Trophoblast cell (in vitro differentiated cells and primary cell): Measurements from ENCODE around the gene POU6F2.

Source experiments
- DNase-seq, 2 donors: peaks; one replicate each; pipeline ENCODE4 v3.0.0-alpha.2; 2016
- H2AFZ ChIP-seq: 2 replicates; pipeline ENCODE4 v1.6.1; 2013; ENCODE audit warnings: low read length, moderate library complexity, mild to moderate bottlenecking; ENCODE audit not compliant: insufficient read depth, poor library complexity
- H2AK5ac ChIP-seq: 2 replicates; pipeline ENCODE4 v1.6.1; 2013; ENCODE audit warnings: mild to moderate bottlenecking, low read length
- H2BK120ac ChIP-seq: 2 replicates; pipeline ENCODE4 v1.6.1; 2013; ENCODE audit warnings: low read length, mild to moderate bottlenecking, moderate library complexity; ENCODE audit not compliant: insufficient read depth, poor library complexity
- H2BK12ac ChIP-seq: 2 replicates; pipeline ENCODE4 v1.6.1; 2013; ENCODE audit warnings: mild to moderate bottlenecking, low read length, moderate library complexity
- H2BK5ac ChIP-seq: 2 replicates; pipeline ENCODE4 v1.6.1; 2013; ENCODE audit warnings: low read length, low read depth, moderate library complexity, mild to moderate bottlenecking; ENCODE audit not compliant: poor library complexity
- H3K14ac ChIP-seq: 2 replicates; pipeline ENCODE4 v1.6.1; 2013; ENCODE audit warnings: mild to moderate bottlenecking, low read length
- H3K18ac ChIP-seq: 2 replicates; pipeline ENCODE4 v1.6.1; 2013; ENCODE audit warnings: mild to moderate bottlenecking, low read length
- H3K23ac ChIP-seq: 2 replicates; pipeline ENCODE4 v1.6.1; 2013; ENCODE audit warnings: low read length
- H3K27ac ChIP-seq: 2 replicates; pipeline ENCODE4 v1.5.1; 2013; ENCODE audit warnings: low read depth, mild to moderate bottlenecking, inconsistent platforms, low read length, moderate library complexity
- H3K27me3 ChIP-seq: 2 replicates; pipeline ENCODE4 v1.6.1; 2013; ENCODE audit warnings: inconsistent platforms, mild to moderate bottlenecking, low read length, moderate library complexity; ENCODE audit not compliant: insufficient read depth
- H3K36me3 ChIP-seq, 2 experiments: 1 replicate in 1 of 2; 2 replicates in 1 of 2; pipeline ENCODE4 v1.6.1; 2013; ENCODE audit warnings: low read length in 2 of 2, mild to moderate bottlenecking in 2 of 2, moderate library complexity in 1 of 2; ENCODE audit not compliant: insufficient read depth in 2 of 2, control insufficient read depth in 1 of 2
- H3K4ac ChIP-seq: 2 replicates; pipeline ENCODE4 v1.6.1; 2013; ENCODE audit warnings: low read depth, mild to moderate bottlenecking, low read length, moderate library complexity
- H3K4me1 ChIP-seq, 2 experiments: 1 replicate in 1 of 2; 2 replicates in 1 of 2; pipeline ENCODE4 v1.6.1; 2013; ENCODE audit warnings: low read length in 2 of 2, mild to moderate bottlenecking in 2 of 2, moderate library complexity in 1 of 2; ENCODE audit not compliant: insufficient read depth in 2 of 2, control insufficient read depth in 1 of 2
- H3K4me2 ChIP-seq: 2 replicates; pipeline ENCODE4 v1.6.1; 2013; ENCODE audit warnings: inconsistent platforms, mild to moderate bottlenecking, low read length, moderate library complexity
- H3K4me3 ChIP-seq: 2 replicates; pipeline ENCODE4 v1.5.1; 2013; ENCODE audit warnings: mild to moderate bottlenecking, low read depth, low read length, inconsistent platforms
- H3K79me1 ChIP-seq: one replicate; pipeline ENCODE4 v1.6.1; 2013; ENCODE audit warnings: low read length
- H3K79me2 ChIP-seq: 2 replicates; pipeline ENCODE4 v1.6.1; 2013; ENCODE audit warnings: low read length, mild to moderate bottlenecking; ENCODE audit not compliant: control insufficient read depth, insufficient read depth, poor library complexity
- H3K9ac ChIP-seq: 2 replicates; pipeline ENCODE4 v1.6.1; 2013; ENCODE audit warnings: mild to moderate bottlenecking, low read length
- H3K9me3 ChIP-seq: 2 replicates; pipeline ENCODE4 v1.6.1; 2013; ENCODE audit warnings: low read depth, mild to moderate bottlenecking, control low read depth, inconsistent platforms, low read length; ENCODE audit not compliant: insufficient read depth
- H4K12ac ChIP-seq: 2 replicates; pipeline ENCODE4 v1.6.1; 2013; ENCODE audit warnings: low read depth, mild to moderate bottlenecking, low read length, moderate library complexity
- H4K8ac ChIP-seq: 2 replicates; pipeline ENCODE4 v1.6.1; 2013; ENCODE audit warnings: low read depth, mild to moderate bottlenecking, low read length, moderate library complexity
- H4K91ac ChIP-seq: one replicate; pipeline ENCODE4 v1.6.1; 2013; ENCODE audit warnings: low read depth, mild to moderate bottlenecking, low read length, moderate library complexity
- WGBS: extraction: QIAGEN DNeasy Blood & Tissue Kit; methylation state at CpG from one replicate; pipeline ENCODE4 v1.1.7; 2013; ENCODE audit warnings: missing lambda C conversion rate; ENCODE audit not compliant: insufficient read length, insufficient coverage; ENCODE audit errors: extremely low coverage; 5-methylcytosine and 5-hydroxymethylcytosine counted together

The POU6F2 gene

DNA sequence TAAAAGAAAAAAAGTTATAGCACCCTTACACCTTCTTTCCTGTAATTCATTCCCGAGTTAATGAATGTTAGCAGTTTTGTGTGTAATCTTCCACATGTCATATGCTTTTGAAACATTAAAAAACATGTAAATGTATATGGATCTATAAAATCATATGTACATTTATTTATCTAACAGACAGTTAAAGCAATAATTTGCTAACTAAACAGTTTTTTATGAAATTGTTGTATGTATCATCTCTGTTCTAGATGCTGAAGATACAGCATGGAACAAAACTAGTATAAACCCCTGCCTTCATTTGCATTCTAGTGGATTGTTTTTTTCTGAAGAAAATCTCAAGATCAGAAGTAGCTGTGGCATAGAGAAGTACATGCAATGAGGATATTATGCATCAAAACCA is 165.0 kb downstream of the POU6F2 start:
- Histone ChIP-seq H4K12ac (no peak overlapping the region), H4K91ac (no peak overlapping the region), H3K36me3 (no peaks in the 10 kb centered on the region), H3K27ac (no peak overlapping the region), H3K79me1 (no peaks in the 10 kb centered on the region), H3K9me3 (no peaks in the 10 kb centered on the region), H3K14ac (no peak overlapping the region), H3K9ac (no peak overlapping the region), H3K18ac (no peak overlapping the region), H3K4me2 (no peak overlapping the region), H3K4ac (no peak overlapping the region), H2BK12ac (no peak overlapping the region), H2BK5ac (no peak overlapping the region), H2AK5ac (no peak overlapping the region), H3K27me3 (no peaks in the 10 kb centered on the region), H3K4me1 (no peaks in the 10 kb centered on the region), H3K23ac (no peak overlapping the region), H4K8ac (no peak overlapping the region), H3K79me2 (no peaks in the 10 kb centered on the region), H3K4me3 (no peak overlapping the region), H2AFZ (no peak overlapping the region), H2BK120ac (no peak overlapping the region)
- no peak for DNase-seq
- no CpG with 5 or more reads among the region's 1 CpG for WGBS

GRCh38 chr7:39144420-39144819 is 166.7 kb downstream of the POU6F2 start:
- Histone ChIP-seq H3K36me3 (no peaks in the 10 kb centered on the region), H3K4me2 (no peak overlapping the region), H3K23ac (no peak overlapping the region), H3K4ac (no peak overlapping the region), H3K4me1 (no peaks in the 10 kb centered on the region), H4K12ac (no peak overlapping the region), H3K9me3 (no peaks in the 10 kb centered on the region), H3K79me1 (no peaks in the 10 kb centered on the region), H2AK5ac (no peak overlapping the region), H2BK12ac (no peak overlapping the region), H3K18ac (no peak overlapping the region), H2BK5ac (no peak overlapping the region), H3K79me2 (no peaks in the 10 kb centered on the region), H4K8ac (no peak overlapping the region), H3K27ac (no peak overlapping the region), H3K14ac (no peak overlapping the region), H3K4me3 (no peak overlapping the region), H2BK120ac (no peak overlapping the region), H3K9ac (no peak overlapping the region), H4K91ac (no peak overlapping the region), H3K27me3 (no peaks in the 10 kb centered on the region), H2AFZ (no peak overlapping the region)
- no CpG with 5 or more reads among the region's 1 CpG for WGBS
- DNase-seq, result no peak

DNA sequence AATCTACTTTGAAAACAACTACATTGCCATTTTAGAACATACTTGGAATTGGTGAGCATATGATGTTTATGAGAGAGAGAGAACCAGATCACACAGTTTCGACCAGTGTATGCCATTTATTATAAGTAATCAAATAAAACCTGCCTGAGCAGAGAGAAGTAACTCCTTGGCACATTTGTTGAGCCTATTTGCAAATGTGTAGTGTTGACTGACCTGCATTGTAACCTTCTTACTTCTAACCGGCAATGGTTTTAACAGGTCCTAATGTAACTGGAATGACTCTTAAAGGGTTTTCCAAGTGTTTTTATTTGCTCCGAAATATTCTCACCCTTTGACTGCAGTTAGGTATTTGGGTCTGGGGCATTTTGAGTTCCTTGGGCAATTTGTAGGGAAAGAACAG is 167.6 kb downstream of the POU6F2 start:
- H3K9me3 ChIP-seq, result no peaks in the 10 kb centered on the region
- no peak overlapping the region for H4K8ac ChIP-seq
- H3K36me3 ChIP-seq, result no peaks in the 10 kb centered on the region
- H2BK5ac ChIP-seq, result no peak overlapping the region
- no peak overlapping the region for H3K4ac ChIP-seq
- H3K14ac ChIP-seq, result no peak overlapping the region
- H3K9ac ChIP-seq, result no peak overlapping the region
- no CpG with 5 or more reads among the region's 3 CpGs for WGBS
- H3K79me1 ChIP-seq, result no peaks in the 10 kb centered on the region
- H3K4me3 ChIP-seq, result no peak overlapping the region
- H3K79me2 ChIP-seq, result no peaks in the 10 kb centered on the region
- H3K4me2 ChIP-seq, result no peak overlapping the region
- no peak overlapping the region for H2AK5ac ChIP-seq
- no peak overlapping the region for H3K27ac ChIP-seq
- H2BK12ac ChIP-seq, result no peak overlapping the region
- no peak overlapping the region for H2AFZ ChIP-seq
- DNase-seq, result no peak
- no peak overlapping the region for H3K23ac ChIP-seq
- H3K4me1 ChIP-seq, result no peaks in the 10 kb centered on the region
- no peak overlapping the region for H4K91ac ChIP-seq
- H3K18ac ChIP-seq, result no peak overlapping the region
- H4K12ac ChIP-seq, result no peak overlapping the region
- H2BK120ac ChIP-seq, result no peak overlapping the region
- no peaks in the 10 kb centered on the region for H3K27me3 ChIP-seq

DNA sequence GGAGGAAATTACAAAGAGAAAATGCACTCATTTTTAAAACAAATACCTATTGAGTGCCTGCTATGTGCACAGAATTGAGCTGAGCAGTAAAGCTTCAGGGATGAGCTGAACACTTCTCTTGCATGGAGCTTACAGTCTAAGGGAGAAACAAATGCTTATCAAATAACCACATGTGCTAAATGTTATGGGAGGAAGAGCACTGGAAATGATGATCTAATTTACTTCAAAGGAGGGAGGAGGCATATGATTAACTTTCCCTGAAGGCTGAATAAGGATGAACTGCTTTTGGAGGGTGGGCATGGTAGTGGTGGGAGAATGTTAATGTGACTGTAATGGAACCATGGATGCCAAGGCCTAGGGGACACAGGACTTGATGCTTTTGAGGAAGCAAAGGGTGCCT is 168.2 kb downstream of the POU6F2 start:
- Histone ChIP-seq H3K79me2 (no peaks in the 10 kb centered on the region), H4K8ac (no peak overlapping the region), H3K23ac (no peak overlapping the region), H2BK12ac (no peak overlapping the region), H3K4ac (no peak overlapping the region), H3K36me3 (no peaks in the 10 kb centered on the region), H3K14ac (no peak overlapping the region), H2AFZ (no peak overlapping the region), H3K9ac (no peak overlapping the region), H3K18ac (no peak overlapping the region), H3K27ac (no peak overlapping the region), H3K27me3 (no peaks in the 10 kb centered on the region), H4K91ac (no peak overlapping the region), H3K4me1 (no peaks in the 10 kb centered on the region), H2AK5ac (no peak overlapping the region), H3K4me2 (no peak overlapping the region), H3K4me3 (no peak overlapping the region), H3K79me1 (no peaks in the 10 kb centered on the region), H2BK5ac (no peak overlapping the region), H4K12ac (no peak overlapping the region), H3K9me3 (no peaks in the 10 kb centered on the region), H2BK120ac (no peak overlapping the region)
- no peak for DNase-seq

DNA sequence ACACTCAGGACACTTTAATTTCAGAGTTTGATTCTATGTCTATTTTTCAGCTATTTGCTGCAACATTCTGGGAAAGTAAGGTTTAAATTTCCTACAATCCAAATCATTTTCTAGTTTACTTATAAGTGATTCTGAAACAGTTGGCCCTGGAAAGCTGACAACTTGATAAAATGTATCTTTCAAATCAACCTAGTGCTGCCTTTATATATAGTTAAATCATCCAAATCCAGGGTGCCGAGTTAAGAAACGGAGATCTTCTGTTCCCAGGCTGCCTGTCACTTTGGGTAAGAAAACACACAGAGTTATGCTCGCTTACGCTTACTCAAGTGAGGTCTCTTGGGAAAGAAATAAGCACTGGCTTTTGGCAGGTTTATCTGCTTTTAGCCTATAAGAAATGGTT is 175.0 kb downstream of the POU6F2 start:
- H3K9ac ChIP-seq, result no peak overlapping the region
- H3K14ac ChIP-seq, result no peak overlapping the region
- no peak overlapping the region for H3K4ac ChIP-seq
- H3K4me2 ChIP-seq, result no peak overlapping the region
- no peak overlapping the region for H3K4me3 ChIP-seq
- no peaks in the 10 kb centered on the region for H3K27me3 ChIP-seq
- no peak for DNase-seq
- H3K23ac ChIP-seq, result no peak overlapping the region
- H3K18ac ChIP-seq, result no peak overlapping the region
- no peaks in the 10 kb centered on the region for H3K79me1 ChIP-seq
- no peak overlapping the region for H2BK5ac ChIP-seq
- H2AFZ ChIP-seq, result no peak overlapping the region
- H4K91ac ChIP-seq, result no peak overlapping the region
- no peak overlapping the region for H3K27ac ChIP-seq
- H3K9me3 ChIP-seq, result no peaks in the 10 kb centered on the region
- no peaks in the 10 kb centered on the region for H3K4me1 ChIP-seq
- H3K36me3 ChIP-seq, result no peaks in the 10 kb centered on the region
- H2BK120ac ChIP-seq, result no peak overlapping the region
- no peak overlapping the region for H4K8ac ChIP-seq
- no peaks in the 10 kb centered on the region for H3K79me2 ChIP-seq
- H4K12ac ChIP-seq, result no peak overlapping the region
- no CpG with 5 or more reads among the region's 4 CpGs for WGBS
- H2BK12ac ChIP-seq, result no peak overlapping the region
- H2AK5ac ChIP-seq, result no peak overlapping the region
